DOHH2 (cell line): Measurements from ENCODE around the gene TBC1D25.

Experiments
- EZH2phosphoT487 ChIP-seq: fragments of 200-600 bp; sonication (generic); IDR thresholded peaks from 2 replicates; pipeline ENCODE4 v1.6.1; 2017; ENCODE audit warnings: borderline replicate concordance, mild to moderate bottlenecking, antibody characterized with exemption, low read length, moderate library complexity, mixed read lengths
- TF ChIP-seq, protein P1 (sequence below): fragments of 200-600 bp; sonication (generic); IDR thresholded peaks from one replicate; pipeline ENCODE4 v1.5.1; 2014; ENCODE audit warnings: antibody characterized with exemption, mild to moderate bottlenecking, low read depth, low read length; ENCODE audit not compliant: poor library complexity, severe bottlenecking

DNA sequence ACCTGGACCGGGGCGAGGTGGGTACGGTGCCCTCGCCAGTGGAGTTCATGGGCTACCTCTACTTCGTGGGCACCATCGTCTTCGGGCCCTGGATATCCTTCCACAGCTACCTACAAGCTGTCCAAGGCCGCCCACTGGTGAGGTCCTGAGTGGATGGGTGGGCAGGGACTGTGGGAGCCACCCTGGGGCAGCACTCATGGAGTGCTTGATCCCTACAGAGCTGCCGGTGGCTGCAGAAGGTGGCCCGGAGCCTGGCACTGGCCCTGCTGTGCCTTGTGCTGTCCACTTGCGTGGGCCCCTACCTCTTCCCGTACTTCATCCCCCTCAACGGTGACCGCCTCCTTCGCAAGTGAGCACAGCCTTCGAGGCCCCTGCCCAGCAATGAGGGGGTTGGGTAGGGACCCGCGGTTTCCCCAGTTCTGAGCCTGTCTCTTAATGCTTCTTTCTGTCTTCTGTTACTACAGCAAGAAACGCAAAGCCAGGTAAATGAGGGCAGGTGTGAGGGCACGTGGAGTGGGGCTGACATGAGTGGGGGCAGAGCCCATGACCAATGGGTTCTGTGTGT, 27.1 kb upstream of the TBC1D25 start:
- TF ChIP-seq, protein P1, sequence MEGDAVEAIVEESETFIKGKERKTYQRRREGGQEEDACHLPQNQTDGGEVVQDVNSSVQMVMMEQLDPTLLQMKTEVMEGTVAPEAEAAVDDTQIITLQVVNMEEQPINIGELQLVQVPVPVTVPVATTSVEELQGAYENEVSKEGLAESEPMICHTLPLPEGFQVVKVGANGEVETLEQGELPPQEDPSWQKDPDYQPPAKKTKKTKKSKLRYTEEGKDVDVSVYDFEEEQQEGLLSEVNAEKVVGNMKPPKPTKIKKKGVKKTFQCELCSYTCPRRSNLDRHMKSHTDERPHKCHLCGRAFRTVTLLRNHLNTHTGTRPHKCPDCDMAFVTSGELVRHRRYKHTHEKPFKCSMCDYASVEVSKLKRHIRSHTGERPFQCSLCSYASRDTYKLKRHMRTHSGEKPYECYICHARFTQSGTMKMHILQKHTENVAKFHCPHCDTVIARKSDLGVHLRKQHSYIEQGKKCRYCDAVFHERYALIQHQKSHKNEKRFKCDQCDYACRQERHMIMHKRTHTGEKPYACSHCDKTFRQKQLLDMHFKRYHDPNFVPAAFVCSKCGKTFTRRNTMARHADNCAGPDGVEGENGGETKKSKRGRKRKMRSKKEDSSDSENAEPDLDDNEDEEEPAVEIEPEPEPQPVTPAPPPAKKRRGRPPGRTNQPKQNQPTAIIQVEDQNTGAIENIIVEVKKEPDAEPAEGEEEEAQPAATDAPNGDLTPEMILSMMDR: no peak
- no peak for TF ChIP-seq EZH2phosphoT487
